ENCODE measurements around the gene MRFAP1L1. TPM values are rescaled to one million over a fixed set of nuclear protein-coding genes. Genes with fewer than 3 reads are reported as not detected.
"Not testable (repeated sequence)": the region's sequence is repeated elsewhere in the genome, so short reads cannot be mapped to it uniquely, and the experiment has no call there.

Gene MRFAP1L1
- total and polyA plus RNA-seq, 4 donors: 29.8 to 41.8 (median 30.7) TPM

DNA sequence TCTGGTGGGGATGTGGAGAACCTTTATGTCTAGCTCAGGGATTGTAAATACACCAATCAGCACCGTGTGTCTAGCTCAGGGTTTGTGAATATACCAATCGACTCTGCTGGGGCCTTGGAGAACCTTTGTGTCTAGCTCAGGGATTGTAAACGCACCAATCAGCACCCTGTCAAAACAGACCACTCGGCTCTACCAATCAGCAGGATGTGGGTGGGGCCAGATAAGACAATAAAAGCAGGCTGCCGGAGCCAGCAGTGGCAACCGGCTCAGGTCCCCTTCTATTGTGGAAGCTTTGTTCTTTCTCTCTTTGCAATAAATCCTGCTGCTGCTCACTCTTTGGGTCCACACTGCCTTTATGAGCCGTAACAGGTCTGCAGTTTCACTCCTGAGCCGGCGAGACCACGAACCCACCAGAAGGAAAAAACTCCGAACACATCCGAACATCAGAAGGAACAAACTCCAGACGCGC lies 36.4 kb downstream of the MRFAP1L1 start:
- not testable (repeated sequence) for H3K9me3 ChIP-seq (ENCODE audit: control insufficient read depth in 4 of 4, low read length in 3 of 4); DNase-seq (ENCODE audit: low spot score); H3K36me3 ChIP-seq (ENCODE audit: control insufficient read depth in 4 of 4, insufficient read depth in 3 of 4, low read depth in 1 of 4, low read length in 3 of 4); H3K27me3 ChIP-seq (ENCODE audit: control insufficient read depth in 4 of 4, insufficient read depth in 4 of 4, low read length in 3 of 4)
- H3K27ac ChIP-seq (ENCODE audit: low read depth in 1 of 2, low read length in 2 of 2): peak overlapping the region; percentile 72 to 78
- peak overlapping the region; percentile 51 to 77 for H3K9ac ChIP-seq (ENCODE audit: low read depth in 1 of 2, low read length in 2 of 2)
- H3K4me3 ChIP-seq (ENCODE audit: low read depth in 1 of 3, low read length in 3 of 3): peak overlapping the region in 2 of 3 donors; percentile 73 to 74
- 62% methylated on average over 14 of the region's 14 CpGs for WGBS
- peaks cover 5 to 34% (median 23%) of the 10 kb centered on the region in 4 donors for H3K4me1 ChIP-seq (ENCODE audit: control insufficient read depth in 4 of 4, insufficient read depth in 4 of 4, low read length in 3 of 4)
- TF ChIP-seq TAF1 (conservative IDR thresholded peaks at IDR 0.05): peak; percentile 41

DNA sequence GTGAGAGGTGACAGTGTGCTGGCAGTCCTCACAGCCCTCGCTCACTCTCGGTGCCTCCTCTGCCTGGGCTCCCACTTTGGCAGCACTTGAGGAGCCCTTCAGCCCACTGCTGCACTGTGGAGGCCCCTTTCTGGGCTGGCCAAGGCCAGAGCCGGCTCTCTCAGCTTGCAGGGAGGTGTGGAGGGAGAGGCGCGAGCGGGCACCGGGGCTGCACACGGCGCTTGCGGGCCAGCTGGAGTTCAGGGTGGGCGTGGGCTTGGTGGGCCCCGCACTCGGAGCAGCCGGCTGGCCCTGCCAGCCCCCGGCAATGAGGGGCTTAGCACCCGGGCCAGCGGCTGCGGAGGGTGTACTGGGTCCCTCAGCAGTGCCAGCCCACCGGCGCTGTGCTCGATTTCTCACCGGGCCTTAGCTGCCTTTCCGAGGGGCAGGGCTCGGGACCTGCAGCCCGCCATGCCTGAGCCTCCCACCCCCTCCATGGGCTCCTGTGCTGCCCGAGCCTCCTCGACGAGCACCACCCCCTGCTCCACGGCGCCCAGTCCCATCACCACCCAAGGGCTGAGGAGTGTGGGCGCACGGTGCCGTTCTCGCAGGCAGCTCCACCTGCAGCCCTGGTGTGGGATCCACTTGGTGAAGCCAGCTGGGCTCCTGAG lies 37.0 kb downstream of the MRFAP1L1 start:
- H3K36me3 ChIP-seq (ENCODE audit: control insufficient read depth in 4 of 4, insufficient read depth in 3 of 4, low read depth in 1 of 4, low read length in 3 of 4); H3K27me3 ChIP-seq (ENCODE audit: control insufficient read depth in 4 of 4, insufficient read depth in 4 of 4, low read length in 3 of 4); H3K4me3 ChIP-seq (ENCODE audit: low read depth in 1 of 3, low read length in 3 of 3); H3K27ac ChIP-seq (ENCODE audit: low read depth in 1 of 2, low read length in 2 of 2); H3K9me3 ChIP-seq (ENCODE audit: control insufficient read depth in 4 of 4, low read length in 3 of 4); DNase-seq (ENCODE audit: low spot score); H3K9ac ChIP-seq (ENCODE audit: low read depth in 1 of 2, low read length in 2 of 2): not testable (repeated sequence)
- WGBS: 95% methylated on average over 34 of the region's 34 CpGs
- H3K4me1 ChIP-seq (ENCODE audit: control insufficient read depth in 4 of 4, insufficient read depth in 4 of 4, low read length in 3 of 4): peaks cover 5 to 33% (median 23%) of the 10 kb centered on the region in 4 donors

DNA sequence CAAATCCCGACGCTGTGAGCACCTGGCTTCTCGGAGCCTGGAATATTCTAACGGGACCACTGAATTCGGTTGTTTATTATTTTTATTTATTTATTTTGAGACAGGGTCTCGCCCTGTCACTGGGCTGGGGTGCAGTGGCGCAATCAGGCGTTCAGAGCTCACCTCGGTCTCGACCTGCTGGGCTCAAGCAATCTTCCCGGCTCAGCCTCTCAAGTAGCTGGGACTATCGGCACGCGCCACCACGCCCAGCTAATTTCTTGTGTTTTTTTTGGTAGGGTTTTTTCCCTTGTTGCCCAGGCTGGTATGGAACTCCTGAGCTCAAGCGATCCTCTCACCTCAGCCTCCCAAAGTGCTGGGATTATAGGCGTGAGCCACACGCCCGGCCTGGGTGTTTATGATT lies 37.5 kb downstream of the MRFAP1L1 start:
- DNase-seq (ENCODE audit: low spot score): no peak
- Histone ChIP-seq H3K36me3 (ENCODE audit: control insufficient read depth in 4 of 4, insufficient read depth in 3 of 4, low read depth in 1 of 4, low read length in 3 of 4) (no peaks in the 10 kb centered on the region), H3K9ac (ENCODE audit: low read depth in 1 of 2, low read length in 2 of 2) (no peak overlapping the region), H3K27ac (ENCODE audit: low read depth in 1 of 2, low read length in 2 of 2) (no peak overlapping the region), H3K4me3 (ENCODE audit: low read depth in 1 of 3, low read length in 3 of 3) (no peak overlapping the region), H3K9me3 (ENCODE audit: control insufficient read depth in 4 of 4, low read length in 3 of 4) (no peaks in the 10 kb centered on the region), H3K27me3 (ENCODE audit: control insufficient read depth in 4 of 4, insufficient read depth in 4 of 4, low read length in 3 of 4) (no peaks in the 10 kb centered on the region), H3K4me1 (ENCODE audit: control insufficient read depth in 4 of 4, insufficient read depth in 4 of 4, low read length in 3 of 4) (peaks cover 5 to 29% (median 23%) of the 10 kb centered on the region in 4 donors)
- 96% methylated on average over 19 of the region's 19 CpGs for WGBS
- no peak for TF ChIP-seq RXRA (IDR thresholded peaks at IDR 0.05)
- TF ChIP-seq EGR1 (IDR thresholded peaks at IDR 0.05; ENCODE audit: low read depth in 2 of 2): no peak
- TF ChIP-seq SP1 (IDR thresholded peaks at IDR 0.05): no peak
- TF ChIP-seq, protein P1, sequence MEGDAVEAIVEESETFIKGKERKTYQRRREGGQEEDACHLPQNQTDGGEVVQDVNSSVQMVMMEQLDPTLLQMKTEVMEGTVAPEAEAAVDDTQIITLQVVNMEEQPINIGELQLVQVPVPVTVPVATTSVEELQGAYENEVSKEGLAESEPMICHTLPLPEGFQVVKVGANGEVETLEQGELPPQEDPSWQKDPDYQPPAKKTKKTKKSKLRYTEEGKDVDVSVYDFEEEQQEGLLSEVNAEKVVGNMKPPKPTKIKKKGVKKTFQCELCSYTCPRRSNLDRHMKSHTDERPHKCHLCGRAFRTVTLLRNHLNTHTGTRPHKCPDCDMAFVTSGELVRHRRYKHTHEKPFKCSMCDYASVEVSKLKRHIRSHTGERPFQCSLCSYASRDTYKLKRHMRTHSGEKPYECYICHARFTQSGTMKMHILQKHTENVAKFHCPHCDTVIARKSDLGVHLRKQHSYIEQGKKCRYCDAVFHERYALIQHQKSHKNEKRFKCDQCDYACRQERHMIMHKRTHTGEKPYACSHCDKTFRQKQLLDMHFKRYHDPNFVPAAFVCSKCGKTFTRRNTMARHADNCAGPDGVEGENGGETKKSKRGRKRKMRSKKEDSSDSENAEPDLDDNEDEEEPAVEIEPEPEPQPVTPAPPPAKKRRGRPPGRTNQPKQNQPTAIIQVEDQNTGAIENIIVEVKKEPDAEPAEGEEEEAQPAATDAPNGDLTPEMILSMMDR (IDR thresholded peaks at IDR 0.05; ENCODE audit: low read depth, low read length, missing input control): no peak
- TF ChIP-seq RAD21 (IDR thresholded peaks at IDR 0.05): no peak
- TF ChIP-seq, protein P2, sequence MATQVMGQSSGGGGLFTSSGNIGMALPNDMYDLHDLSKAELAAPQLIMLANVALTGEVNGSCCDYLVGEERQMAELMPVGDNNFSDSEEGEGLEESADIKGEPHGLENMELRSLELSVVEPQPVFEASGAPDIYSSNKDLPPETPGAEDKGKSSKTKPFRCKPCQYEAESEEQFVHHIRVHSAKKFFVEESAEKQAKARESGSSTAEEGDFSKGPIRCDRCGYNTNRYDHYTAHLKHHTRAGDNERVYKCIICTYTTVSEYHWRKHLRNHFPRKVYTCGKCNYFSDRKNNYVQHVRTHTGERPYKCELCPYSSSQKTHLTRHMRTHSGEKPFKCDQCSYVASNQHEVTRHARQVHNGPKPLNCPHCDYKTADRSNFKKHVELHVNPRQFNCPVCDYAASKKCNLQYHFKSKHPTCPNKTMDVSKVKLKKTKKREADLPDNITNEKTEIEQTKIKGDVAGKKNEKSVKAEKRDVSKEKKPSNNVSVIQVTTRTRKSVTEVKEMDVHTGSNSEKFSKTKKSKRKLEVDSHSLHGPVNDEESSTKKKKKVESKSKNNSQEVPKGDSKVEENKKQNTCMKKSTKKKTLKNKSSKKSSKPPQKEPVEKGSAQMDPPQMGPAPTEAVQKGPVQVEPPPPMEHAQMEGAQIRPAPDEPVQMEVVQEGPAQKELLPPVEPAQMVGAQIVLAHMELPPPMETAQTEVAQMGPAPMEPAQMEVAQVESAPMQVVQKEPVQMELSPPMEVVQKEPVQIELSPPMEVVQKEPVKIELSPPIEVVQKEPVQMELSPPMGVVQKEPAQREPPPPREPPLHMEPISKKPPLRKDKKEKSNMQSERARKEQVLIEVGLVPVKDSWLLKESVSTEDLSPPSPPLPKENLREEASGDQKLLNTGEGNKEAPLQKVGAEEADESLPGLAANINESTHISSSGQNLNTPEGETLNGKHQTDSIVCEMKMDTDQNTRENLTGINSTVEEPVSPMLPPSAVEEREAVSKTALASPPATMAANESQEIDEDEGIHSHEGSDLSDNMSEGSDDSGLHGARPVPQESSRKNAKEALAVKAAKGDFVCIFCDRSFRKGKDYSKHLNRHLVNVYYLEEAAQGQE (IDR thresholded peaks at IDR 0.05): no peak
- no peak for TF ChIP-seq HNF4G (IDR thresholded peaks at IDR 0.05)
- no peak for TF ChIP-seq TAF1 (conservative IDR thresholded peaks at IDR 0.05)
- no peak for TF ChIP-seq GABPA (IDR thresholded peaks at IDR 0.05 in 1 of 2, conservative IDR thresholded peaks at IDR 0.05 in 1 of 2)
- no peak for TF ChIP-seq FOXA2 (IDR thresholded peaks at IDR 0.05)
- no peak for TF ChIP-seq NR2F2 (IDR thresholded peaks at IDR 0.05)
- no peak for TF ChIP-seq FOXA1 (IDR thresholded peaks at IDR 0.05)
- TF ChIP-seq HNF4A (conservative IDR thresholded peaks at IDR 0.05): no peak
- TF ChIP-seq, protein P3, sequence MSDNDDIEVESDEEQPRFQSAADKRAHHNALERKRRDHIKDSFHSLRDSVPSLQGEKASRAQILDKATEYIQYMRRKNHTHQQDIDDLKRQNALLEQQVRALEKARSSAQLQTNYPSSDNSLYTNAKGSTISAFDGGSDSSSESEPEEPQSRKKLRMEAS (IDR thresholded peaks at IDR 0.05): no peak
- TF ChIP-seq, protein P4, sequence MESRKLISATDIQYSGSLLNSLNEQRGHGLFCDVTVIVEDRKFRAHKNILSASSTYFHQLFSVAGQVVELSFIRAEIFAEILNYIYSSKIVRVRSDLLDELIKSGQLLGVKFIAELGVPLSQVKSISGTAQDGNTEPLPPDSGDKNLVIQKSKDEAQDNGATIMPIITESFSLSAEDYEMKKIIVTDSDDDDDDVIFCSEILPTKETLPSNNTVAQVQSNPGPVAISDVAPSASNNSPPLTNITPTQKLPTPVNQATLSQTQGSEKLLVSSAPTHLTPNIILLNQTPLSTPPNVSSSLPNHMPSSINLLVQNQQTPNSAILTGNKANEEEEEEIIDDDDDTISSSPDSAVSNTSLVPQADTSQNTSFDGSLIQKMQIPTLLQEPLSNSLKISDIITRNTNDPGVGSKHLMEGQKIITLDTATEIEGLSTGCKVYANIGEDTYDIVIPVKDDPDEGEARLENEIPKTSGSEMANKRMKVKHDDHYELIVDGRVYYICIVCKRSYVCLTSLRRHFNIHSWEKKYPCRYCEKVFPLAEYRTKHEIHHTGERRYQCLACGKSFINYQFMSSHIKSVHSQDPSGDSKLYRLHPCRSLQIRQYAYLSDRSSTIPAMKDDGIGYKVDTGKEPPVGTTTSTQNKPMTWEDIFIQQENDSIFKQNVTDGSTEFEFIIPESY (IDR thresholded peaks at IDR 0.05): no peak
- TF ChIP-seq, protein P5, sequence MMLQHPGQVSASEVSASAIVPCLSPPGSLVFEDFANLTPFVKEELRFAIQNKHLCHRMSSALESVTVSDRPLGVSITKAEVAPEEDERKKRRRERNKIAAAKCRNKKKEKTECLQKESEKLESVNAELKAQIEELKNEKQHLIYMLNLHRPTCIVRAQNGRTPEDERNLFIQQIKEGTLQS (IDR thresholded peaks at IDR 0.05): no peak
- TF ChIP-seq YY1 (IDR thresholded peaks at IDR 0.05): no peak
